Hematopoietic multipotent progenitor cell treated with erythropoietin and hydrocortisone succinate and interleukin-3 and kit ligand, for 6 days (in vitro differentiated cells): ENCODE data around the gene WFDC2.

Source experiments
- DNase-seq: peaks from one replicate; pipeline ENCODE4 v3.0.0-alpha.2; 2015

WFDC2 gene

GRCh38 chr20:45469336-45470261 lies at the start of gene WFDC2:
TSS of gene WFDC2 (plus strand) at chr20:45469753. CDS start at chr20:45469782, 29 bp downstream.
- no peak for DNase-seq

- DNase-seq = no peak
These were observed 49.4 kb upstream of the WFDC2 start for GRCh38 chr20:45420125-45420524.

GRCh38 chr20:45423700-45424099 lies 45.9 kb upstream of the WFDC2 start:
- DNase-seq = no peak

- no peak for DNase-seq
These were observed 44.0 kb upstream of the WFDC2 start for GRCh38 chr20:45425561-45425960.

GRCh38 chr20:45426320-45427016 lies 43.1 kb upstream of the WFDC2 start:
- DNase-seq = no peak

- DNase-seq = no peak
These were observed 42.1 kb upstream of the WFDC2 start for GRCh38 chr20:45427236-45428149.

GRCh38 chr20:45429618-45430017 lies 39.9 kb upstream of the WFDC2 start:
- no peak for DNase-seq

- peak; percentile 64 for DNase-seq
These were observed 37.3 kb upstream of the WFDC2 start for GRCh38 chr20:45432294-45432693.

- DNase-seq = no peak
These were observed 36.2 kb upstream of the WFDC2 start for GRCh38 chr20:45433316-45433715.

GRCh38 chr20:45433976-45434375 lies 35.6 kb upstream of the WFDC2 start:
- DNase-seq = no peak

GRCh38 chr20:45436732-45437485 lies 32.6 kb upstream of the WFDC2 start:
- peak; percentile 93 for DNase-seq

GRCh38 chr20:45440424-45440823 lies 29.1 kb upstream of the WFDC2 start:
- DNase-seq = no peak

GRCh38 chr20:45440891-45441685 lies 28.5 kb upstream of the WFDC2 start:
- no peak for DNase-seq

- no peak for DNase-seq
These were observed 27.8 kb upstream of the WFDC2 start for GRCh38 chr20:45441746-45442145.

GRCh38 chr20:45444050-45444449 lies 25.5 kb upstream of the WFDC2 start:
- DNase-seq = no peak

- peak; percentile 70 for DNase-seq
These were observed 23.6 kb upstream of the WFDC2 start for GRCh38 chr20:45445805-45446562.

GRCh38 chr20:45448270-45448669 lies 21.3 kb upstream of the WFDC2 start:
- no peak for DNase-seq

- no peak for DNase-seq
These were observed 20.0 kb upstream of the WFDC2 start for GRCh38 chr20:45449528-45449927.

GRCh38 chr20:45450097-45450818 lies 19.3 kb upstream of the WFDC2 start:
- peak; percentile 90 for DNase-seq

GRCh38 chr20:45452238-45452637 lies 17.3 kb upstream of the WFDC2 start:
- DNase-seq = no peak
